Activated effector memory CD4-positive, alpha-beta T cell treated with anti-CD3 and anti-CD28 coated beads, Interleukin-2, amount 50 U/mL, for 16 hours (primary cell): Measurements from ENCODE around the gene GPR158.
"Not testable (repeated sequence)": the region's sequence is repeated elsewhere in the genome, so short reads cannot be mapped to it uniquely, and the experiment has no call there.

Experiments
- DNase-seq: peaks from one replicate; pipeline ENCODE4 v3.0.0-alpha.2; 2020

The GPR158 gene

GRCh38 chr10:25308278-25308677 is 133.5 kb downstream of the GPR158 start:
- DNase-seq = no peak

GRCh38 chr10:25317596-25318211 is 142.9 kb downstream of the GPR158 start:
- not testable (repeated sequence) for DNase-seq

- no peak for DNase-seq
These were observed 152.5 kb downstream of the GPR158 start for GRCh38 chr10:25327273-25327672.

- no peak for DNase-seq
These were observed 153.6 kb downstream of the GPR158 start for GRCh38 chr10:25328361-25328760.

GRCh38 chr10:25329587-25329986 is 154.8 kb downstream of the GPR158 start:
- not testable (repeated sequence) for DNase-seq

- no peak for DNase-seq
These were observed 159.6 kb downstream of the GPR158 start for GRCh38 chr10:25334445-25334844.

- DNase-seq = no peak
These were observed 161.5 kb downstream of the GPR158 start for GRCh38 chr10:25336330-25336729.

- DNase-seq = no peak
These were observed 163.5 kb downstream of the GPR158 start for GRCh38 chr10:25338271-25338670.

- DNase-seq = no peak
These were observed 165.2 kb downstream of the GPR158 start for GRCh38 chr10:25339966-25340365.

- DNase-seq = no peak
These were observed 174.7 kb downstream of the GPR158 start for GRCh38 chr10:25349520-25349919.

GRCh38 chr10:25356609-25357008 is 181.8 kb downstream of the GPR158 start:
- DNase-seq = no peak

- DNase-seq = no peak
These were observed 182.5 kb downstream of the GPR158 start for GRCh38 chr10:25357269-25357668.

GRCh38 chr10:25382029-25382810 is 207.4 kb downstream of the GPR158 start:
- no peak for DNase-seq

GRCh38 chr10:25382901-25383300 is 208.1 kb downstream of the GPR158 start:
- DNase-seq = not testable (repeated sequence)

- DNase-seq = no peak
These were observed 208.9 kb downstream of the GPR158 start for GRCh38 chr10:25383686-25384085.

- DNase-seq = no peak
These were observed 209.8 kb downstream of the GPR158 start for GRCh38 chr10:25384618-25385017.

GRCh38 chr10:25388188-25388861 is 213.5 kb downstream of the GPR158 start:
- no peak for DNase-seq

GRCh38 chr10:25388862-25389206 is 214.0 kb downstream of the GPR158 start:
- DNase-seq = no peak

GRCh38 chr10:25390733-25391132 is 215.9 kb downstream of the GPR158 start:
- no peak for DNase-seq

- DNase-seq = no peak
These were observed 217.3 kb downstream of the GPR158 start for GRCh38 chr10:25392132-25392531.

- no peak for DNase-seq
These were observed 218.8 kb downstream of the GPR158 start for GRCh38 chr10:25393621-25394020.

GRCh38 chr10:25398680-25399079 is 223.9 kb downstream of the GPR158 start:
- no peak for DNase-seq

GRCh38 chr10:25405871-25406270 is 231.1 kb downstream of the GPR158 start:
- no peak for DNase-seq

GRCh38 chr10:25417611-25418010 is 242.8 kb downstream of the GPR158 start:
- no peak for DNase-seq
